Measurements from ENCODE around the gene PHOX2A.

Gene PHOX2A

GRCh38 chr11:72195518-72196270 is 48.3 kb downstream of the PHOX2A start:
- no peak for TF ChIP-seq CTCF (IDR thresholded peaks at IDR 0.05; ENCODE audit: control insufficient read depth, extremely low read depth, insufficient read depth)
- DNase-seq (ENCODE audit: low read depth), result no peak
- H3K4me3 ChIP-seq (ENCODE audit: low read depth, low read length), result no peak overlapping the region

GRCh38 chr11:72191961-72192381 is 52.0 kb downstream of the PHOX2A start, which contains the start of gene FOLR1:
TSS of gene FOLR1 (plus strand) at chr11:72192140. CDS start at chr11:72192174, 34 bp downstream.
- no peak within 1 kb of the TSS for H3K4me3 ChIP-seq (ENCODE audit: low read depth, low read length)
- no peak for DNase-seq (ENCODE audit: low read depth)
- no peak for TF ChIP-seq CTCF (IDR thresholded peaks at IDR 0.05; ENCODE audit: control insufficient read depth, extremely low read depth, insufficient read depth)

GRCh38 chr11:72190631-72191071 is 53.3 kb downstream of the PHOX2A start:
- no peak for DNase-seq (ENCODE audit: low read depth)
- no peak for TF ChIP-seq CTCF (IDR thresholded peaks at IDR 0.05; ENCODE audit: control insufficient read depth, extremely low read depth, insufficient read depth)

DNA sequence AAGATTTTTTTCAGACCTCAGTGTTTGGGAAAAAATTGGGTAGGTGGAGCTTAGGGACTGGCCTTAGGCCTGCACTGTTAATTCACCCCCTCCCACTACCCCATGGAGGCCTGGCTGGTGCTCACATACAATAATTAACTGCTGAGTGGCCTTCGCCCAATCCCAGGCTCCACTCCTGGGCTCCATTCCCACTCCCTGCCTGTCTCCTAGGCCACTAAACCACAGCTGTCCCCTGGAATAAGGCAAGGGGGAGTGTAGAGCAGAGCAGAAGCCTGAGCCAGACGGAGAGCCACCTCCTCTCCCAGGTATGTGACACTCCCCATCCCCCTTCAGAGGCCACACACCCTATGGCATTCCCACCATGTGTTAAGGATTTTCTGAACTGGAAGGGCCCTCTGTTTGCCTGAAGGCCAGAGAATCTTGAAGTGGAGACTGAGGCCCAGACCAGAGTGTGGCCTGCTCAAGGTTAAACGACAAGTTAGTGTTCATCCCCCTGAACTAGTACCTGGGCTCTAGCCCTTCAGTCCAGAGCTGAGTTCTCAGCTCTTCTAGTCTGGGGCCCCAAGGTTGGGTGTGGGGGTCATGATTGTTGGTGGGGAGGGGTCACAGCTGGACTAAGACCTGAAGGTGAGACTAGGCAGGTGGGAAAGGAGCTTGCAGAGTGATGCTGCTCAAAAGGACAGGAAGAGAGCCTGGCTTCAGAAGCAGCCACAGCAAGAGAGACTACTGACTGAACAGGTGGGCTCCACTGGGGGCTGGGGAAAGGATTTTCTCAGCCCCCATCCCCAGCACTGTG is 54.3 kb downstream of the PHOX2A start:
- H3K4me3 ChIP-seq (ENCODE audit: low read depth, low read length), result no peak overlapping the region
- TF ChIP-seq CTCF (IDR thresholded peaks at IDR 0.05; ENCODE audit: control insufficient read depth, extremely low read depth, insufficient read depth), result no peak
- no peak for DNase-seq (ENCODE audit: low read depth)

More at GRCh38 chr11:72190631-72191071, 53.3 kb downstream of the PHOX2A start:
- H3K4me3 ChIP-seq (ENCODE audit: low read depth, low read length), result no peak overlapping the region

All from LNCaP clone FGC (cell line).